H9 (cell line): Measurements from ENCODE around the gene TMCO4. TPM values are rescaled to one million over a fixed set of nuclear protein-coding genes. Genes with fewer than 3 reads are reported as not detected.
"Not testable (repeated sequence)": the region's sequence is repeated elsewhere in the genome, so short reads cannot be mapped to it uniquely, and the experiment has no call there.

Experiments used
- DNase-seq: peaks from one replicate; pipeline ENCODE4 v3.0.0-alpha.2; 2017
- H2AFZ ChIP-seq: one replicate; pipeline ENCODE4 v1.6.1; 2013; ENCODE audit warnings: mild to moderate bottlenecking, low read length, control low read depth, moderate library complexity
- H2AK5ac ChIP-seq: 2 replicates; pipeline ENCODE4 v1.6.1; 2013; ENCODE audit warnings: low read length, control low read depth, mixed read lengths; ENCODE audit not compliant: insufficient read length
- H2BK120ac ChIP-seq: one replicate; pipeline ENCODE4 v1.6.1; 2013; ENCODE audit warnings: low read depth, mild to moderate bottlenecking, low read length, control low read depth, inconsistent platforms; ENCODE audit not compliant: poor library complexity, severe bottlenecking
- H2BK12ac ChIP-seq: 2 replicates; pipeline ENCODE4 v1.6.1; 2013; ENCODE audit warnings: low read length, control low read depth, mixed read lengths, low read depth; ENCODE audit not compliant: insufficient read length
- H2BK15ac ChIP-seq: 2 replicates; pipeline ENCODE4 v1.6.1; 2013; ENCODE audit warnings: low read depth, low read length, control low read depth
- H2BK20ac ChIP-seq: one replicate; pipeline ENCODE4 v1.6.1; 2013; ENCODE audit warnings: low read depth, mild to moderate bottlenecking, low read length, control low read depth, inconsistent platforms; ENCODE audit not compliant: poor library complexity, severe bottlenecking
- H2BK5ac ChIP-seq: 2 replicates; pipeline ENCODE4 v1.6.1; 2013; ENCODE audit warnings: low read length, control low read depth, mixed read lengths; ENCODE audit not compliant: insufficient read length
- H3K14ac ChIP-seq: 2 replicates; pipeline ENCODE4 v1.6.1; 2013; ENCODE audit warnings: low read length, control low read depth; ENCODE audit not compliant: insufficient read depth
- H3K18ac ChIP-seq: 2 replicates; pipeline ENCODE4 v1.6.1; 2013; ENCODE audit warnings: low read depth, mild to moderate bottlenecking, mixed read lengths, low read length, control low read depth; ENCODE audit not compliant: insufficient read length
- H3K23ac ChIP-seq: 2 replicates; pipeline ENCODE4 v1.6.1; 2013; ENCODE audit warnings: low read length, control low read depth, mixed read lengths, low read depth; ENCODE audit not compliant: insufficient read length
- H3K23me2 ChIP-seq: 2 replicates; pipeline ENCODE4 v1.6.1; 2013; ENCODE audit warnings: low read depth, mild to moderate bottlenecking, mixed read lengths, low read length, control low read depth; ENCODE audit not compliant: insufficient read length, poor library complexity, severe bottlenecking
- H3K27ac ChIP-seq: 2 replicates; pipeline ENCODE4 v1.5.1; 2013; ENCODE audit warnings: low read length, control low read depth, mixed read lengths, low read depth; ENCODE audit not compliant: insufficient read length
- H3K27me3 ChIP-seq: 2 replicates; pipeline ENCODE4 v1.6.1; 2013; ENCODE audit warnings: low read length, control low read depth, inconsistent platforms; ENCODE audit not compliant: insufficient read depth
- H3K4ac ChIP-seq: 2 replicates; pipeline ENCODE4 v1.6.1; 2013; ENCODE audit warnings: low read depth, mild to moderate bottlenecking, control low read depth, inconsistent platforms, low read length, moderate library complexity
- H3K4me1 ChIP-seq: 2 replicates; pipeline ENCODE4 v1.6.1; 2013; ENCODE audit warnings: low read length, control low read depth, inconsistent platforms; ENCODE audit not compliant: insufficient read depth
- H3K4me2 ChIP-seq: 2 replicates; pipeline ENCODE4 v1.6.1; 2013; ENCODE audit warnings: low read length, control low read depth, mixed read lengths; ENCODE audit not compliant: insufficient read length, insufficient read depth
- H3K56ac ChIP-seq: 2 replicates; pipeline ENCODE4 v1.6.1; 2013; ENCODE audit warnings: low read depth, mild to moderate bottlenecking, mixed read lengths, low read length, control low read depth; ENCODE audit not compliant: insufficient read length
- H3K79me1 ChIP-seq: 2 replicates; pipeline ENCODE4 v1.6.1; 2013; ENCODE audit warnings: low read depth, mild to moderate bottlenecking, moderate library complexity, low read length, control low read depth, inconsistent platforms; ENCODE audit not compliant: insufficient read depth, poor library complexity, severe bottlenecking
- H3K79me2 ChIP-seq: 2 replicates; pipeline ENCODE4 v1.6.1; 2013; ENCODE audit warnings: low read length, control low read depth, inconsistent platforms; ENCODE audit not compliant: insufficient read depth
- H3K9ac ChIP-seq: 2 replicates; pipeline ENCODE4 v1.6.1; 2013; ENCODE audit warnings: low read length, control low read depth, mixed read lengths; ENCODE audit not compliant: insufficient read length; ENCODE audit errors: extremely low read depth
- H3K9me3 ChIP-seq: one replicate; pipeline ENCODE4 v1.6.1; 2013; ENCODE audit warnings: low read depth, low read length, inconsistent platforms; ENCODE audit not compliant: control insufficient read depth
- H3T11ph ChIP-seq: one replicate; pipeline ENCODE4 v1.6.1; 2013; ENCODE audit warnings: mild to moderate bottlenecking, low read length, control low read depth, inconsistent platforms
- H4K20me1 ChIP-seq: one replicate; pipeline ENCODE4 v1.6.1; 2013; ENCODE audit not compliant: control insufficient read depth, insufficient read length, insufficient read depth
- H4K5ac ChIP-seq: 2 replicates; pipeline ENCODE4 v1.6.1; 2013; ENCODE audit warnings: low read depth, mild to moderate bottlenecking, mixed read lengths, low read length, control low read depth; ENCODE audit not compliant: insufficient read length
- H4K8ac ChIP-seq: replicated peaks from 2 replicates; pipeline ENCODE4 v1.6.1; 2013; ENCODE audit warnings: low read length, control low read depth, mixed read lengths, low read depth; ENCODE audit not compliant: insufficient read length
- H4K91ac ChIP-seq: 2 replicates; pipeline ENCODE4 v1.6.1; 2013; ENCODE audit warnings: low read depth, mild to moderate bottlenecking, moderate library complexity, mixed read lengths, low read length, control low read depth; ENCODE audit not compliant: insufficient read length
- H3K27ac Mint-ChIP-seq, 3 experiments: 2 replicates in 2 of 3; 3 replicates in 1 of 3; pipeline ENCODE4 v1.8.0; 2020 to 2021; ENCODE audit warnings: mixed read lengths in 3 of 3, mild to moderate bottlenecking in 1 of 3, moderate library complexity in 1 of 3
- H3K27me3 Mint-ChIP-seq: 2 replicates; pipeline ENCODE4 v1.8.0; 2021; ENCODE audit warnings: low read depth, mild to moderate bottlenecking, moderate library complexity, mixed read lengths
- H3K36me3 Mint-ChIP-seq, 3 experiments: 2 replicates in 2 of 3; 3 replicates in 1 of 3; pipeline ENCODE4 v1.8.0; 2020 to 2021; ENCODE audit warnings: low read depth in 3 of 3, mixed read lengths in 3 of 3; ENCODE audit not compliant: insufficient read depth in 1 of 3
- H3K4me1 Mint-ChIP-seq, 2 experiments: 2 replicates each; pipeline ENCODE4 v1.8.0; 2020; ENCODE audit warnings: mixed read lengths in 2 of 2
- H3K4me3 Mint-ChIP-seq, 2 experiments: 2 replicates in 1 of 2; 3 replicates in 1 of 2; pipeline ENCODE4 v1.8.0; 2020 to 2021; ENCODE audit warnings: mild to moderate bottlenecking in 2 of 2, mixed read lengths in 2 of 2, moderate library complexity in 1 of 2
- H3K9me3 Mint-ChIP-seq, 2 experiments: 2 replicates in 1 of 2; 3 replicates in 1 of 2; pipeline ENCODE4 v1.8.0; 2020; ENCODE audit warnings: mild to moderate bottlenecking in 2 of 2, mixed read lengths in 2 of 2, moderate library complexity in 1 of 2
- WGBS: extraction: QIAGEN DNeasy Blood & Tissue Kit; methylation state at CpG from one replicate; pipeline ENCODE4 v1.1.7; 2013; ENCODE audit warnings: missing lambda C conversion rate, low lambda C conversion rate, mixed read lengths; ENCODE audit not compliant: insufficient read length; ENCODE audit errors: extremely low coverage; 5-methylcytosine and 5-hydroxymethylcytosine counted together
- total RNA-seq: library from RNA; stranded (reverse); gene quantifications from 2 replicates; pipeline ENCODE4 v1.2.1, GENCODE V29; 2021

TMCO4 gene
- total RNA-seq, 1 experiment from 2014 or later, result 4.0 TPM

DNA sequence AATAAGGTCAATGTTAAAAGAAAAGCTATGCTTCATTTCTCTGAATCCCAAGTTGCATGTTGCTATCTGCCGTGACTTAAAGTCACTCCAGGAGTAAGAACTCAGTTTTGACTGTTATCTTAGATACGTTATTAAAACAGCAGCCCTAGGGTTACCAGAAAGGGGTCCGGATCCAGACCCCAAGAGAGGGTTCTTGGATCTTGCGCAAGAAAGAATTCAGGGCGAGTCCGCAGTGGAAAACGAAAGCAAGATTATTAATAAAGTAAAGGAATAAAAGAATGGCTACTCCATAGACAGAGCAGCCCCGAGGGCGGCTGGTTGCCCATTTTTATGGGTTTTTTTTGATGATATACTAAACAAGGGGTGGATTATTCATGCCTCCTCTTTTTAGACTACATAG lies 47.6 kb upstream of the TMCO4 start:
- H3K9me3 ChIP-seq, H3K4me2 ChIP-seq, H2BK5ac ChIP-seq, H4K20me1 ChIP-seq, H3K56ac ChIP-seq, H3K14ac ChIP-seq, H3K4ac ChIP-seq, H2BK15ac ChIP-seq, H2BK12ac ChIP-seq, H3K23ac ChIP-seq, H3K27ac Mint-ChIP-seq, H3K23me2 ChIP-seq, H3K27me3 ChIP-seq, H3K4me1 ChIP-seq, H4K91ac ChIP-seq, H3K18ac ChIP-seq, H3K27ac ChIP-seq, H3K36me3 Mint-ChIP-seq, H2BK20ac ChIP-seq, H2BK120ac ChIP-seq, H4K5ac ChIP-seq, H3K9ac ChIP-seq, H3T11ph ChIP-seq, H3K79me2 ChIP-seq, H3K79me1 ChIP-seq, H2AFZ ChIP-seq, H2AK5ac ChIP-seq, H4K8ac ChIP-seq, DNase-seq, H3K9me3 Mint-ChIP-seq, H3K4me3 Mint-ChIP-seq: not testable (repeated sequence)
- Mint-ChIP-seq H3K4me1 (peaks cover 0 to 11% of the 10 kb centered on the region in 2 experiments; a peak in 2 of 4 replicates), H3K27me3 (peaks cover 14% of the 10 kb centered on the region)
- WGBS, result no CpG with 5 or more reads among the region's 9 CpGs
